OCI-LY3 (cell line): ENCODE measurements around the gene HOXB6.

ENCODE experiments used
- H2AFZ ChIP-seq: fragments of 200-600, 300-600 bp; shearing (Covaris generic); 2 replicates; pipeline ENCODE4 v1.6.0; 2014; ENCODE audit warnings: antibody characterized with exemption, low read depth, low read length
- H3K27ac ChIP-seq: fragments of 200-600, 300-600 bp; sonication (generic); 2 replicates; pipeline ENCODE4 v1.5.1; 2014; ENCODE audit warnings: mild to moderate bottlenecking, low read length, moderate library complexity, mixed read lengths
- H3K27me3 ChIP-seq: fragments of 200-600, 300-600 bp; sonication (generic); 2 replicates; pipeline ENCODE4 v1.6.1; 2014; ENCODE audit warnings: low read depth, low read length, mixed read lengths
- H3K36me3 ChIP-seq: fragments of 200-600, 300-600 bp; sonication (generic); replicated peaks from 2 replicates; pipeline ENCODE3; 2014; ENCODE audit warnings: low read depth, low read length, mixed read lengths
- H3K4me1 ChIP-seq: fragments of 300-600, 200-600 bp; sonication (generic); 2 replicates; pipeline ENCODE4 v1.6.1; 2014; ENCODE audit warnings: low read length, mixed read lengths
- H3K4me2 ChIP-seq: fragments of 200-600, 300-600 bp; sonication (generic); 2 replicates; pipeline ENCODE4 v1.6.1; 2014; ENCODE audit warnings: low read length, mixed read lengths
- H3K4me3 ChIP-seq: fragments of 300-600, 200-600 bp; sonication (generic); 2 replicates; pipeline ENCODE4 v1.5.1; 2014; ENCODE audit warnings: antibody characterized with exemption, mild to moderate bottlenecking, low read length, moderate library complexity
- H3K79me2 ChIP-seq: fragments of 300-600, 200-600 bp; shearing (Covaris generic); 2 replicates; pipeline ENCODE4 v1.6.1; 2014; ENCODE audit warnings: mild to moderate bottlenecking, low read length, mixed read lengths
- H3K9ac ChIP-seq: fragments of 300-600, 200-600 bp; shearing (Covaris generic); 2 replicates; pipeline ENCODE4 v1.6.0; 2014; ENCODE audit warnings: mild to moderate bottlenecking, low read length, moderate library complexity
- H3K9me3 ChIP-seq: fragments of 200-600, 300-600 bp; shearing (Covaris generic); 2 replicates; pipeline ENCODE4 v1.6.1; 2014; ENCODE audit warnings: low read length, mixed read lengths; ENCODE audit not compliant: insufficient read depth
- H4K20me1 ChIP-seq: fragments of 200-600, 300-600 bp; sonication (generic); 2 replicates; pipeline ENCODE4 v1.6.1; 2016; ENCODE audit warnings: low read length, mixed read lengths; ENCODE audit not compliant: insufficient read depth
- EZH2phosphoT487 ChIP-seq: fragments of 200-600 bp; shearing (Covaris generic); IDR thresholded peaks from 2 replicates; pipeline ENCODE4 v1.6.1; 2018; ENCODE audit warnings: antibody characterized with exemption, mixed run types, low read depth
- TF ChIP-seq, protein P1 (sequence below): fragments of 200-600, 300-600 bp; sonication (generic); IDR thresholded peaks from 2 replicates; pipeline ENCODE4 v1.5.1; 2014; ENCODE audit warnings: antibody characterized with exemption, low read length, low read depth

The HOXB6 gene

DNA sequence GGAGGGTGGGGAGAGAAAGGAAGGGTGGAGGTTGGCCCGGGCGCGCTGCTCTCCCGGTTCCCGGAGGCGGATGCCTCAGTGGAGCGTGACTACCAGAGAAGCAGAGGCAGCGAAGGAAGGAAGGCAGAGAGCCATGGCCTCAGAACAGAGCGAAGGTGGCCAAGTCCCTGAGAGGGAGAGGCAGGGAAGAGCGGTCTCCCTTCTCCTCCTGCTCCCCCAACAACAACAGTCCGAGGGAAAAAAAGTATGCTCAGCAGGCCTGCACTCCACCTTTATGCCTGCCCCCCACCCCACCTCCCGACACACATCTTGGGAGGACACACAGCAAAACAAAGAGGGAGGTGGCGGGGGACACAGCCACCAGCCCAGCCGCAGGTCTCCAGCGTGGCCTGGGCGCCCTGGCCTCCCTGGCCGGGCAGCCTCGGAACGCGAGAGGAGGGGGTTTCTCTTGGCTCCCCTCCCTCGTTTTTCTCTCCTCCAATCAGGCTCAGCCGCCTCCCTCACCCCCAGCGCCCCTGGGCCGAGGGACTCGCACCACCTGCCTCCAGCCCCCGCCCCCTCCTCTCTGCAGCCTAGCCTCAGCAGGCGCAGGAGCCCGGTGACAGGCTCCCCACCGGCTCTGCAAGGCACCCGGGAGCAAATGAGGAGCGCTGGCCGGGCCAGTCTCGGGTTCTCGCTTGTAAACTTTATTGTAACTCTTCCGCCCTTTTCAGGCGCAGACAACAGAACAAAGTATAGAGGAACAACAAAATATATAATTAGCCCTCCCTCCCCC is 7.1 kb upstream of the HOXB6 start:
- Histone ChIP-seq H3K27me3 (peaks cover 16% of the 10 kb centered on the region), H3K36me3 (no peaks in the 10 kb centered on the region), H3K4me1 (peaks cover 9% of the 10 kb centered on the region; the same call in 1 of the 2 replicates), H3K4me3 (peak overlapping the region; percentile 85), H2AFZ (peak overlapping the region; percentile 93; the same call in 1 of the 2 replicates), H4K20me1 (no peaks in the 10 kb centered on the region), H3K27ac (peak overlapping the region; percentile 60), H3K9ac (peak overlapping the region; percentile 90), H3K9me3 (no peaks in the 10 kb centered on the region), H3K4me2 (peak overlapping the region; percentile 96), H3K79me2 (0 out of 2 replicates have a peak, but pooled peaks cover 3% of the 10 kb centered on the region)
- TF ChIP-seq, protein P1, sequence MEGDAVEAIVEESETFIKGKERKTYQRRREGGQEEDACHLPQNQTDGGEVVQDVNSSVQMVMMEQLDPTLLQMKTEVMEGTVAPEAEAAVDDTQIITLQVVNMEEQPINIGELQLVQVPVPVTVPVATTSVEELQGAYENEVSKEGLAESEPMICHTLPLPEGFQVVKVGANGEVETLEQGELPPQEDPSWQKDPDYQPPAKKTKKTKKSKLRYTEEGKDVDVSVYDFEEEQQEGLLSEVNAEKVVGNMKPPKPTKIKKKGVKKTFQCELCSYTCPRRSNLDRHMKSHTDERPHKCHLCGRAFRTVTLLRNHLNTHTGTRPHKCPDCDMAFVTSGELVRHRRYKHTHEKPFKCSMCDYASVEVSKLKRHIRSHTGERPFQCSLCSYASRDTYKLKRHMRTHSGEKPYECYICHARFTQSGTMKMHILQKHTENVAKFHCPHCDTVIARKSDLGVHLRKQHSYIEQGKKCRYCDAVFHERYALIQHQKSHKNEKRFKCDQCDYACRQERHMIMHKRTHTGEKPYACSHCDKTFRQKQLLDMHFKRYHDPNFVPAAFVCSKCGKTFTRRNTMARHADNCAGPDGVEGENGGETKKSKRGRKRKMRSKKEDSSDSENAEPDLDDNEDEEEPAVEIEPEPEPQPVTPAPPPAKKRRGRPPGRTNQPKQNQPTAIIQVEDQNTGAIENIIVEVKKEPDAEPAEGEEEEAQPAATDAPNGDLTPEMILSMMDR, result no peak
- no peak for TF ChIP-seq EZH2phosphoT487

DNA sequence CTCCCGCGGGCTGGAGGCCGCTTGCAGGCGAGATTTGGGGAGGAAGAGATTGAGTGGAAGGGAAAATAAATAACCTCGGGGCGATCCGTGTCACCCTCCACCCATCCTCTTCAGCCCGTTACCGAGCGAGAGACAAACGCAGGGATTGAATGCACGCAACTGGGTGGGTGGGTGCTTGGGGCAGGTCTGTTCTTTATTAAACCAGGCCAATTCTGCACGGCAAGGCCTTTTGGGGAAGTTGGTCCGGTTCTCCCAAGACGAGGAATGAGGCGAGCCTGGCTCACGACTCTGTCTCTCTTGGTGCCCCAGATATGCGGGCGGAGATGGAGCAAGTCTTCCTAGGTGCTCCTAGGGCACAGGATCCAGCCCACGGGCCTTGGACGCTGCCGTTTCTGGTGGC is 6.4 kb upstream of the HOXB6 start:
- H3K9me3 ChIP-seq, result no peaks in the 10 kb centered on the region
- peaks cover 9% of the 10 kb centered on the region; the same call in 1 of the 2 replicates for H3K4me1 ChIP-seq
- H2AFZ ChIP-seq, result peak overlapping the region; percentile 93
- TF ChIP-seq EZH2phosphoT487, result no peak
- TF ChIP-seq, protein P1, result no peak
- peaks cover 10% of the 10 kb centered on the region for H3K27me3 ChIP-seq
- H3K9ac ChIP-seq, result peak overlapping the region; percentile 90
- H4K20me1 ChIP-seq, result no peaks in the 10 kb centered on the region
- H3K79me2 ChIP-seq, result 0 out of 2 replicates have a peak, but pooled peaks cover 3% of the 10 kb centered on the region
- H3K4me3 ChIP-seq, result peak overlapping the region; percentile 85
- H3K4me2 ChIP-seq, result peak overlapping the region; percentile 96
- H3K36me3 ChIP-seq, result no peaks in the 10 kb centered on the region
- peak overlapping the region; percentile 60 for H3K27ac ChIP-seq

GRCh38 chr17:48610282-48611211 is 5.8 kb upstream of the HOXB6 start, which contains the start of gene HOXB7:
TSS of gene HOXB7 (minus strand) at chr17:48611017. CDS start at chr17:48610918, 99 bp downstream.
- peaks cover 9% of the 10 kb centered on the region; the same call in 1 of the 2 replicates for H3K4me1 ChIP-seq
- H3K27me3 ChIP-seq, result peaks cover 5% of the 10 kb centered on the region; the same call in 1 of the 2 replicates
- peak within 1 kb of the TSS; percentile 60 for H3K27ac ChIP-seq
- no peaks in the 10 kb centered on the region for H4K20me1 ChIP-seq
- peak within 1 kb of the TSS; percentile 85 for H3K4me3 ChIP-seq
- 0 out of 2 replicates have a peak, but pooled peaks cover 3% of the 10 kb centered on the region for H3K79me2 ChIP-seq
- no peak for TF ChIP-seq EZH2phosphoT487
- TF ChIP-seq, protein P1, result no peak
- no peaks in the 10 kb centered on the region for H3K36me3 ChIP-seq
- peak within 1 kb of the TSS; percentile 96 for H3K4me2 ChIP-seq
- H3K9ac ChIP-seq, result peak within 1 kb of the TSS; percentile 90
- H2AFZ ChIP-seq, result peak within 1 kb of the TSS; percentile 93
- H3K9me3 ChIP-seq, result no peaks in the 10 kb centered on the region
